Hematopoietic multipotent progenitor cell (in vitro differentiated cells): Measurements from ENCODE around the gene APOL2. TPM values are rescaled to one million over a fixed set of nuclear protein-coding genes. Genes with fewer than 3 reads are reported as not detected.
"Not testable (repeated sequence)": the region's sequence is repeated elsewhere in the genome, so short reads cannot be mapped to it uniquely, and the experiment has no call there.

Experiments used
- DNase-seq, 3 donors: peaks; one replicate each; pipeline ENCODE4 v3.0.0-alpha.2; 2011 to 2015; ENCODE audit warnings: low read depth in 2 of 3, low spot score in 2 of 3
- total RNA-seq: library from RNA; depleted of rRNA; stranded (reverse); fragments of >200 nt; gene quantifications from one replicate; pipeline ENCODE4 v1.2.3, GENCODE V29; 2012

APOL2 gene
- total RNA-seq, 1 donor = 53.9 TPM

- DNase-seq = no peak
These were observed 15.1 kb downstream of the APOL2 start for GRCh38 chr22:36224245-36224644.

GRCh38 chr22:36223504-36223903 lies 15.8 kb downstream of the APOL2 start:
- DNase-seq = no peak

- DNase-seq = no peak
These were observed 16.4 kb downstream of the APOL2 start for GRCh38 chr22:36222887-36223450.

- DNase-seq = peak; percentile 16 to 57 (median 47)
These were observed 17.3 kb downstream of the APOL2 start for GRCh38 chr22:36221799-36222751.

DNA sequence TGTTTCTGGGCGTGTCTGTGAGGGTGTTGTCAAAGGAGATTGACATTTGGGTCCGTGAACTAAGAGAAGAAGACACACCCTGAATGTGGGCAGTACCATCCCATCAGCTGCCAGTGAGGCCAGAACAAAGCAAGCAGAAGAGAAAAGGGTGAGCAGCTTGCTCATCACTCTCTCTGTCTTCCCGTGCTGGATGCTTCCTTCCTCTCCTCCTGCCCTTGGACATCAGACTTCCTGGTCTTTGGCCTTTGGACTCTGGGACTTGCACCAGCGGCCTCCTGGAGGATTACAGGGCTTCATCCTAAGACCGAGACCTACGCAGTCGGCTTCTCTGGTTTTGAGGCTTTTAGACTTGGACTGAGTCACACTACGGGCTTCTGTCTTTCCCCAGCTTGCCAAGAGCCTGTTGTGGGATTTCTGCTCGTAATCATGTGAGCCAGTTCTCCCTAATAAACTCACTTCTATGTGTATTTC lies 18.8 kb downstream of the APOL2 start:
- DNase-seq = no peak

- no peak for DNase-seq
These were observed 20.6 kb downstream of the APOL2 start for GRCh38 chr22:36218648-36219193.

- no peak for DNase-seq
These were observed 23.3 kb downstream of the APOL2 start for GRCh38 chr22:36215981-36216380.

DNA sequence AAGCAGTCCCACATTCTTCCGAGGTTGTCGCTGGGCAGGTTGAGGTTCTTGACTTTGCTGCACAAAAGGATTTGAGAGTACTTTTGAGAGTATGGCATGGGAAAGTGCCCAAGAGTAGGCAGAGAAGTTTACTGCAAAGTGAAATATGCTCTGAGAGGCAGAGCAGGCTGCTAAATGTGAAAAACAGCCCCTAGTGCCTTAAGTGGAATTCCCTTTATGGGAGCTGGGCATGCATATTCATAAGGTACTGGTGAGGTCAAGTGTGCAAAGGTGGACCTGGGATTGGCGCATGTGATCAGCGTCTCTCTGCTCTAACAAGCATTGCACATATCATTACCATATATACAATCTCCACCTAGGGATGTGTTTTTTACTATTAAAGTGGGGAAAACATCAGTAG lies 25.7 kb downstream of the APOL2 start:
- DNase-seq = no peak

- DNase-seq = peak in 1 of 3 donors; percentile 57
These were observed 26.4 kb downstream of the APOL2 start for GRCh38 chr22:36212901-36213300.

DNA sequence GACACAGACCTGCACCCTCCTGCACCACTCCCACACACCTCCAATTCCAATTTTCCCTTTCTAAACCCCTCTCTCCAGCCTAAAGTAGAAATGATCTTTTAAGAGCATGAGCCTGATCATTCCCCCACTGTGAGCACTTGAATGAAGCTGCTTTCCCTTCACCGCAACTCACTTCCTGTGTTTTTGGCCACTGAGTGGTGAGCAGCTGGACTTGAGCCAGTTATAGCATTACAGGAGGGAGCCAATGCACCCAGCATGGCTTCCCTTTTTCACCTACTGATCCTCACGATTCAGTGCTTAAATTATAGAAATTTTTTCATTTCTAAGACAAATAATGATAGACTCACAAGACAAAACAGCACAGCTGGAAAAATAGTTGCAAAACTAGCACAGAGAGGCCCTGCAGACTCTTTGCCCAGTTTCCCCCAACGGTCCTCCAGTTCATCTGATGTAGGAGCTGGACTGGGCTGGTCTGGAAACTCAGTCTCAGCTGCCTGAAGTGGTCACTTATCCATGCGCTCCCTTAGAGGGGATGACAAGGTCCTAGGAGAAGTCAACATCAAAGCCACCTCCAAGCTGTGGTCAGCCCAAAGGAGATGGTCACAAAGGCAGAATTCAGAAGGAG lies 28.0 kb downstream of the APOL2 start:
- DNase-seq = peak in 2 of 3 donors; percentile 54 to 75

GRCh38 chr22:36210224-36210623 lies 29.1 kb downstream of the APOL2 start:
- no peak for DNase-seq

- not testable (repeated sequence) for DNase-seq
These were observed 29.8 kb downstream of the APOL2 start for GRCh38 chr22:36209488-36209908.

GRCh38 chr22:36208914-36209313 lies 30.4 kb downstream of the APOL2 start:
- DNase-seq = no peak

DNA sequence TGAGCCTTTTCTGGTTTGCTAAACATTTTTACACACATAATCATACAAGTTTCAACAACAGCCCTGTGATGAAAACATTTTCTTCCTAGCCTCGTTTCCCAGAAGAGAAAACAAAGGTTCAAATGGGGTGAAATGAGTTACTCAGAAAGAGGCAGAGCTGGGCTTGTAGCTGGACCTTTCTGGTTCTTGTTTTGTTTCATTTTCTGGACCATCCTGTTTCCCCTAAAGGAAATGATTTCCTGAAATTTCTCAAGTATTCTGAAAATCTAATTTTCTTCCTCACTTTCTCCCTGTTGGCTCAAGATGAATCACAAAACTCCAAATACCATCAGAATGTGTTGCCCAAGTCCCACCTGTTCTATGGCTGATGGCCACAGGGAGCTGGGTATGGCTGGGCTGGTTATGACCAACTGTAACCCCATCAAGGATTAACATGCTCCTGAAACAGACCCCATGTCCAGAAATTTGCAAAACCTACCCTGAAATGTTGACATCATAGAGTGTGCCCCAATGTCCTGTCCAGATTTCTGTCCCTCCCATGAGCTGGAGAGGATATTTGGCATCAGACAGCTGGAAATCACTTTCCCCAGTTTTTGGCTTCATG lies 31.1 kb downstream of the APOL2 start:
- DNase-seq = no peak

- no peak for DNase-seq
These were observed 33.1 kb downstream of the APOL2 start for GRCh38 chr22:36206255-36206654.

- not testable (repeated sequence) for DNase-seq
These were observed 33.8 kb downstream of the APOL2 start for GRCh38 chr22:36205573-36205972.

DNA sequence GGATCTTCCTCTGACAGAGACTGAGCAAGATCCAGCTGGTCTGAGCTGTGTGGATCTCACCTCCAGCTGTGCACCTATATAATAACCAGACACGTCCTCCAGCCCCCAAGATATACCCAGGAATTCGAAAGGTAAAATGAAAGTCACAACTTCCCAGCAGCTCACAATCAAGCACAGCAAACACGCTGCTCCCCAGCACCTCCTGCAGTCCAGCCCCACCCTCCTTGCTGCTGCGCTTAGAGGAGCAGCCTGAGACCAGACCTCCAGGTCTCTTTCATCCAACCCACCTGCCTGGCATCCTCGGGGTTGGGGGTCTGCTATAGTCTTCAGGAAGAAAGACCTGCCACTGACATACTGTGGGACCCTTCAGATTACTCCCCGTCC lies 34.7 kb downstream of the APOL2 start:
- no peak for DNase-seq

DNA sequence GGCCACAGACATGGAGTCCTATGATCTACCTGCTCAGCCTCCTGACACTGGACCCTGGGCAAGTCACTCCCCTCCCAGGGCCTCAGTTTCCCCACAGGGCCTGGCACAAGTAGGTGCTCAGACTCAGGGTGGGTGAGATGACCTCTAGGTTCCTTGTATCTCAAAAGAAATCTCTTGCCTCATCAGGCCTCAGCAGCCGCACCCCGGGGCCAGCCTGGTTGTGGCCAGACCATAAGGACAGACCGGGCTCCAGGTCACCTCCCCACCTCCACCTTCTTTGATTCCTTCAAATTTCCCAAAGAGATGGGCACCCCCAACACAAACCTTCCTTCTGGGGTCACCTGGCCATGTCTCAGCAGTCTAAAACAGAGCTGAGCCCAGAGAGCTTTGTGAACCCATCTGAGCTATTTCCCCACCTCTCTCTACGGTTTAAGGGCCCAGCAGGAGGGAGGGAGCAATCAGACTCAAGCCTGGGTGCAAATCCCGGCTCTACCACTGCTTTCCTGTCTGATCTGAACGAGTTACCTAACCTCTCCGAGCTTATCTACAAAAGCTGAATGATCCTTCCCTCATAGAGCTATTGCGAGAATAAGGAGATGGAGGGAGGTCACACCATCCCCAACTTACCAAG lies 35.2 kb downstream of the APOL2 start:
- DNase-seq = no peak

GRCh38 chr22:36203441-36203840 lies 35.9 kb downstream of the APOL2 start:
- DNase-seq = not testable (repeated sequence)

DNA sequence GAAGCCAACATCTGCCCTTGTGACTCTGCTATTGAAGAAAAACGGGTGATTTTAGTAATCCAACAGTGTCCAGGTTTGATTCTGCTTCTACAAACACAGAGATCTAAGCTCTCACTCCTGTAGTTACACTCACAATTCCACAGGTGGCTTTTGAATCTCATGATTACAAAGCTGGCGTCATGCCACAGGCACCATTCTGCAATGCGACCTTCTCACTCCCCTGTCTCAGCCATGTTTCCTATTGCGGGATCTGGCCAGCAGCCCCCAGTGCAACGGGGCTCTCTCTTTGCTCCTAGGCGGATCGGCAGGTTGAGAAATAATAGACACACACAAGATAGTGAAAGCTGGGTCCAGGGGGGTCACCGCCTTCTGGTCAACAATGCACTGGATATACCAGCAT lies 36.4 kb downstream of the APOL2 start:
- peak in 2 of 3 donors; percentile 45 to 58 for DNase-seq
